ENCODE data around the gene HYLS1.
"Not testable (repeated sequence)": the region's sequence is repeated elsewhere in the genome, so short reads cannot be mapped to it uniquely, and the experiment has no call there.

- TF ChIP-seq CTCF (IDR thresholded peaks at IDR 0.05; ENCODE audit: low read length); EZH2 (optimal IDR thresholded peaks at IDR 0.05; ENCODE audit: low read depth, low read length); EZH2phosphoT487 (IDR thresholded peaks at IDR 0.05; ENCODE audit: low read length): not testable (repeated sequence)
These were observed 24.7 kb upstream of the HYLS1 start for GRCh38 chr11:125862786-125863185.

Measured in MM.1S (cell line).